Posterior vena cava (tissue), 2 donors: Measurements from ENCODE around the gene TM4SF4. TPM values are rescaled to one million over a fixed set of nuclear protein-coding genes. Genes with fewer than 3 reads are reported as not detected.

ENCODE experiments used
- DNase-seq: peaks from one replicate; pipeline ENCODE4 v3.0.0-alpha.2; 2020; ENCODE audit warnings: low spot score
- intact Hi-C, 2 donors: fragments of 100-400 bp; cut with DNase I; formaldehyde crosslinking; loops; one replicate each; pipeline versions ENCODE4 v1.14.1 to v1.14.2; 2022 to 2023
- total RNA-seq, 2 donors: library from RNA; stranded (reverse); fragmentation: NEBNext Ultra II Directional; extraction: Animal tissue kit (Norgen Biotek cat#: 25700); gene quantifications; one replicate each; pipeline ENCODE4 v1.2.1, GENCODE V29; 2021
- donor health status: DM: yes; HTN: yes; CAD: no.
- donor health status: DM: yes; HTN: yes; CAD: no.

TM4SF4 gene
- total RNA-seq, 2 donors from 2014 or later, result 0.57 to 0.60 TPM

DNA sequence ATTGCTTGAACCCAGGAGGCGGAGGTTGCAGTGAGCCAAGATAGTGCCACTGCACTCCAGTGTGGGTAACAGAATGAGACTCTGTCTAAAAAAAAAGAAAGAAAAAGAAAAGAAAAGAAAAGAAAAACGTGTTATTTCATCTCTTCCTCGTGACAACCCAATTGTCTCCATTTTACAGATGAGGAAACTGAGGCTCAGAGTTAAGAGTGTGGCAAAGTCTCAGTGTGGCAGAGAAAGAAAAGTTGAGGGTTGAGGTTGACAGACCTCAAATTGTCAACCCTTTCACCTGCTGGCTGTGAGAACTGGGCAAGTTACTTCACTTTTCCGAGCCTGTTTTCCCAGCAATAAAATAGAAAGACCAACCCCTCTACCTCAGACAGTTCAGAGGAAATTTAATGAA lies 59.6 kb downstream of the TM4SF4 start:
- intact Hi-C loops, result loop anchor here (5.0 to 10.0 kb wide), 3 partner anchors 121 to 183 kb away; partner anchors contain the start of gene WWTR1 (in 2 of the 2)
- DNase-seq, result no peak

GRCh38 chr3:149534671-149535332 lies 60.3 kb downstream of the TM4SF4 start:
- no peak for DNase-seq
- intact Hi-C loops, result loop anchor here (5.0 to 10.0 kb wide), 3 partner anchors 120 to 182 kb away; partner anchors contain the start of gene WWTR1 (in 2 of the 2)

GRCh38 chr3:149535333-149535685 lies 60.8 kb downstream of the TM4SF4 start:
- no peak for DNase-seq
- intact Hi-C loops, result loop anchor here in 1 of 2 donors (10.0 kb wide), 1 partner anchor 119 kb away; the partner anchor contains the start of gene WWTR1

GRCh38 chr3:149536429-149536828 lies 61.9 kb downstream of the TM4SF4 start:
- DNase-seq, result peak; percentile 84
- intact Hi-C loops, result loop anchor here in 1 of 2 donors (10.0 kb wide), 1 partner anchor 118 kb away; the partner anchor contains the start of gene WWTR1

DNA sequence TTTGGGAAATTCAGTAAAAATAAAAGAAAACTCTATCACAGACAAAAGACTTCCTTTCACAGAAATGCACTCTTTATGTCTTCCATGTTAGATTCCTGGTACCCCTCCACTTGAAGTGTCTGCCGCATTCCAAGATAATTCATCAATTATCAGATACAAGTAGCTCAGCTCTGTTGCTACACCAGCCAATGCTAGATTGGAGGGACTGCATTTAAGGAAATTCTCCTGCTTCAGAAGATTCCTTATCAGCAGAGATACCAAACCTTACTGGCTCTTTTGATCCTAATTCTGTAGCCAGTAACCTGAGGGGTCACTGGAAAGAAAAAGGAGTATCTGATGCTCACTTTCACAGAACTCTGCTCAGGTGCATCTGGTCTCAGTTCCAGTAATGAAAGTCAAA lies 63.9 kb downstream of the TM4SF4 start:
- DNase-seq, result no peak
- intact Hi-C loops, result loop anchor here in 1 of 2 donors (10.0 kb wide), 1 partner anchor 116 kb away; the partner anchor contains the start of gene WWTR1

DNA sequence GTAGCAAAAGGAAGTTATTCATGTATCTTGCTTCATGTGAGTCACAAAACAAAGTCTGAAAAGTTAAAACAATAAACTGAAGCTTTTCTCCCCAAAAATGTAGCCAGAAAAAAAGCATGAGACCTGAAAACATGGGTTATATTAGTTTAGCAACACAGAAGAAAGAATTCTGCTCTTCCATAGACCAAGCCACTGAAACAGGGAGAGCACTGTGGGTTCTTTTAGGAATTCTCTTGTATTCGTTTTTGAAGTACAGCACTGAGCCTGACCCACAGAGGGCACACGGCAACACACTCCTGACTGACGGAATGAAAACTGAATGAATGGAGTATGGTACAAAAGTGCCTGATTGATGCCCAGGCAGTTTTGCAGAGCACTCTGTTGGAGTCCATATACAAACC lies 66.6 kb downstream of the TM4SF4 start:
- intact Hi-C loops, result no loop called here
- DNase-seq, result no peak

DNA sequence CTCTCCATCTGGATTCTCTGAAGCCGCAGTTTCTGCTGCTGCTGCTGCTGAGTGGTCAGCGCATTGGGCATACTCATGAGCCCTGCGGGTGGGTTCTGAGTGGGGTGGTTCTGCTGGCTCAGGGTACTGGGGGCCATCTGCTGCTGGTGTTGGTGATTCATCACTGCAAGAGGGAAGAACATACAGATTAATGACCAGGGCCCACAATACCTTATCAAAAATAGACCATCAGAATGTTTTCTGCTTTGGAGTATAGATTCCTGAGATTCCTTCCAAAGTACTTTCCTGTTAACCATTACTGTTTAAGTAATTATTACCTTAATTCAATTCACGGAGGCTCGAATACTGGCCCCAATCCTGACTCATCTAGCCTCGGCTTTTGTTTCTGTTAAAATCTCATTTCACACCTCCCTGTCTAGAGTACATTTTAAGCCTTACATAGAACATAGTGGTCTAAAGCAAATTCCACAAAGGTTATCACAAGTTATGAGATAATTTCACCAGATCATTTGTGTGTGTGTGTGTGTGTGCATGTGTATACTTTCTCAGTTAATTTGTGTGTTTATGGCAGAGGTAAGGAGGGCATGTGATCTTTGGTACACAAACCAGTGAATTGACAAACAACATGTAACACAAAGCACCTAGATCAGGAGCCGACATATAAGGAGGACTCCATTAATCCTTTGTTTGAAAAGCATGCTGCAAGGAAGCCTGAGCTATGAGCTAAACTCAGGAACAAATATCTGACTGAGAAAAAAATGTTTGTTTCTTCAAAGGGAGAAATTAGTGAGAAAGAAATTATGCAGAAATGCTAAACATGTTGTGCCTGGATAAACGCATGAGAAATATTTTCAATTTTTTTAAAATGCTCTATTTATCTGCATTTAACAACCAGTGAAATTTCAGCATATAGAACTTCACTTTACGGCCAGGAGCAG lies 68.1 kb downstream of the TM4SF4 start:
- DNase-seq, result no peak
- intact Hi-C loops, result no loop called here

DNA sequence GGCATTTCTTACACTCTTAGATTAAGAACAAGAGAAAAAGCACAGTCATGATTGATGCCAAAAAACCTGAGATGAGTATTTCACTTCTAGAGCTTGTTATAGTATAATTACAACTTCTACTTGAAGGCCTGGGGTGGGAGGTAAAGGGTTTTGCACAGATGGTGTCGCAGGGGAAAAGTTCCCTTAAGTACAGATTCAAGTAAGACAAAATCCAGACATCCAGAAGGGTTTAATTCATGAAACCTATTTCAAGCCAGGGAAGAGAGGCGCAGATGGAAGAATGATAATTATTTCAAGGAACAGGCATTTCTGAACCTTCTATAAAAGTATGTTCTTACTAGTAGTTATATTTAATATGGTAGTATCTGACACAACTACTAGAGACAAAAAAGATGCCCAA lies 70.6 kb downstream of the TM4SF4 start:
- no peak for DNase-seq
- intact Hi-C loops, result no loop called here

- intact Hi-C loops, result no loop called here
- peak; percentile 94 for DNase-seq
Observed at GRCh38 chr3:149547413-149547812, 72.9 kb downstream of the TM4SF4 start.

DNA sequence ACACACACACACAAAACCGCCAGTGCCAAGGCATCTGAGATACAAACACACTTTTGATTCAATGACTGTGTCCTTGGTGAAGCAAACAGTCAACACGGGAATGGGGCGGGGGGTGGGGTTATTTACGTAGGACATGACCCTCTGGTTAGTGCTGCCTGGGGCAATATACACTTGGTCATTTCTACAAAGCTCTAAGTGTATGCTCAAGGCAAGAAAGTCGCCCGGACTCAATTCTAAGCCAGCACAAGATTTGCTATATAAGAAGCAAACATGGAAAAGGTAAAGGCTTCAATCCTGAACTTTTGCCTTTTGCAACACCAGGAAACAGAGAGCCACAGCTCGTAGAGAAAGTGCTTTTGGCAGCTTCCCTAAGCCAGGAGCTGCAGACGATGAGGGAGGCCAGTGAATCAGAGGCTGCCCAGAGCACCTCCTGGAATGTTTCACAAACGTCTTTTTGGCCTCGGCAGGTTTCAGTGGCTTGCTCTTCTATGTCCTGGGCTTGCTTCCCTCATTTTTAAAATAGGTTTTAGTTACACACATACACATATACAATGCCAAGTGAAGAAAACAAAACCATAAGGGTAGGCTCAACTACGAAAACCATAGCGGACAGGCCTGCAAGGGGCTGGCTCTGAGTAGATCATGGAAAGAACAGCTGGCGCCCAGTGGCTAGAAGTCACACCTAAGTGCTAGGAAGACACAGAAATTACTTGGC lies 73.6 kb downstream of the TM4SF4 start:
- no peak for DNase-seq
- intact Hi-C loops, result no loop called here

DNA sequence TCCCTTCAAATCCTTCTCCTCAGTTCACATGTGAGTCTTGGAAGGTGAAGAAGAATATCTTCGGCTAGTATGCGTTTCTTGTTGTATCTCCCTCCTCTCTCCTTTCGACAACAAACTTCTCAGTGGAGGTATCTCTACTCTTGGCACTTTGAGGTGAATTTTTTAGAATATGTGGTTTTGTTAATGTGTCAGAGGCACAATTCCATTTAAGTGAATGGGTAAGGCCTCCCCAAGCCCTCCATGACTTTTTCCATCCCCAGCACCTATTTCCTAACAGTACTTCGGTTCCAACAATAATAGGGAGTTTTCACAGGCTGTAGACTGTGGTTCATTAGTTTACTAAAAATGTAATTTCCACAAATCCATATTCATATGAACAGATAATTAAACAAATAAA lies 74.2 kb downstream of the TM4SF4 start:
- intact Hi-C loops, result no loop called here

GRCh38 chr3:149551500-149551899 lies 77.0 kb downstream of the TM4SF4 start:
- no peak for DNase-seq
- intact Hi-C loops, result no loop called here

More for the DNA sequence above, 74.2 kb downstream of the TM4SF4 start:
- no peak for DNase-seq

GRCh38 chr3:149552700-149553099 lies 78.2 kb downstream of the TM4SF4 start:
- DNase-seq, result no peak
- intact Hi-C loops, result no loop called here

Other genes with a start within 250 kb of the TM4SF4 start
- gene TM4SF18, start 141.1 kb upstream of the TM4SF4 start, total RNA-seq, result 1 to 10 TPM; 5.6 to 6.6 TPM
- 100 to 1,000 TPM; 106 to 219 TPM for gene TM4SF1, start 97.0 kb upstream of the TM4SF4 start, total RNA-seq
- gene WWTR1, start 183.3 kb downstream of the TM4SF4 start, total RNA-seq, result 100 to 1,000 TPM; 177 to 201 TPM